Forelimb muscle (tissue), 1 donor: ENCODE results near the gene SLFN14. TPM values are rescaled to one million over a fixed set of nuclear protein-coding genes. Genes with fewer than 3 reads are reported as not detected.
"Not testable (repeated sequence)": the region's sequence is repeated elsewhere in the genome, so short reads cannot be mapped to it uniquely, and the experiment has no call there.

ENCODE experiments used
- DNase-seq: peaks from one replicate; pipeline ENCODE4 v3.0.0-alpha.2; 2013; ENCODE audit warnings: low read depth
- polyA plus RNA-seq: library from polyadenylated mRNA; unstranded; fragments of 120-200 nt; gene quantifications from one replicate; pipeline ENCODE4 v1.2.1, GENCODE V29; 2013; ENCODE audit not compliant: insufficient read length

SLFN14 gene
- polyA plus RNA-seq, 1 donor, result 0.24 TPM

DNA sequence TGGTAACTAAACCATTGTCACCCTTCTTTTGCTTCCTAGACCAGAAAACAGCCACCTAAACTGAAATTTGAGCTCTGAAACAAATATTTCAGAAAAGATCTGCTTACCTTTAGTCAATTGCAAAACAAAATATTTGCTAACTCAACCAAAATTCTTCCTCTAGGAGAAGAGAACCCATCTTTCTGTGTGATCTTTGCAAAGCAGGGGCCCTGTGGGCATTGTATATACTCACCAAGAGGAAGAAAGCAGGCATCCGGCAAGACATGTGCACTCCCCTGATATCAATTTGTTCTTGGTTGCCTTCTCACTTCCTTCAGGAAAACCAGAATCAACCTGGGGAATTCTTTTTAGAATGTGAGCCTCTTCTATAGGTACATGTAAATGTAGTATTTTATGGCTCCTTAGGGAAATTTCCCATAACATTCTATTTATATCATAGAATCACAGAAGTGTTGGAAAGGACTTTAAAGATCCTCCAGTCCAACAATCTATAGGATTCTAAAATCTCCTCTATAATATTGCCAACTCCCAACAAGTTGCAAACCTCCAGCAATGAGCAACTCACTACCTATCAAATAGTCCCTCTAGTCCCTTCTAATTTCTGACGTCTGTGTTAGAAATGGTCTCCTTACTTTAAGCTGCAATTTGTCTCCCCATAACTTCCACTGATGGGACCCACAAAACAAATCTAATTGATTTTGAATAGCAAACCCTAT is 966 bp downstream of the SLFN14 start:
- no peak for DNase-seq

GRCh38 chr17:35557353-35557752 is 3.3 kb downstream of the SLFN14 start:
- DNase-seq, result no peak

GRCh38 chr17:35555691-35556090 is 4.9 kb downstream of the SLFN14 start:
- no peak for DNase-seq

- no peak for DNase-seq
Observed at GRCh38 chr17:35554668-35555067, 6.0 kb downstream of the SLFN14 start.

DNA sequence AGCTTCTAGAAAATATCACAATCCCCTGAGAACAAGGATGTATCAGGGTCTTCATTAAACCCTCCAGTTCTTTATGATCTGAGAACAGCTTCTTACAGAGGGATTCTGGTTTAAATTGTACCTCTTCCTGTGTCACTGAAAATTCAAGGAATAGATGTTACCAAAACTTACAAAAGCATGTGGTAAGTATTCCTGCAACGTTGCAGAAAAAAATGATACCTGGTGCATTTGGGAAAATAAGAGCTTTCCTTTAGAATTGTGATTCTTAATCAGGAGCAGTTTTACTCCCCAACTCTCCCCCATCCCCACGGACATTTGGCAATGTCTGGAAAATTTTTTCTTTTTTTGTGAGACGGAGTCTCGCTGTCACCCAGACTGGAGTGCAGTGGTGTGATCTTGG is 7.3 kb downstream of the SLFN14 start:
- no peak for DNase-seq

GRCh38 chr17:35548978-35549377 is 11.6 kb downstream of the SLFN14 start:
- no peak for DNase-seq

- no peak for DNase-seq
Observed at GRCh38 chr17:35548208-35548810, 12.3 kb downstream of the SLFN14 start.

GRCh38 chr17:35546487-35546886 is 14.1 kb downstream of the SLFN14 start:
- no peak for DNase-seq

DNA sequence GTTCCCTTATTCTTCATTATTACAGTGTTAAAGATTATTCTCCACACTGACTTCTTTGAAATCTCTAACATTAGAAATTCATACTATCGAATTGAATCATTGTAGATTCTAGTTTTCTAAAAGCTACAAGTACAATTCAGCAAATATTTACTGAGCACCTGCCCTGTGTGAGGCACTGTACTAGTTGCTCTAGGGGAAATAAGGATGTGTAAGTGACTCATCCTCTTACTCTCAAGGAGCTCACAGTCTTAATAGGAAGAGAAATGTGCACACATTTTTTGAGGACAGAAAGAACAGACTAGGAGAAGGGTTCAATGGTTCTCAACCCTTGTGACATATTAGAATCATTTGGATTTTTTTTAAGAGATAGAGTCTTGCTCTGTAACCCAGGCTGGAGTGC is 15.5 kb downstream of the SLFN14 start:
- DNase-seq, result no peak

DNA sequence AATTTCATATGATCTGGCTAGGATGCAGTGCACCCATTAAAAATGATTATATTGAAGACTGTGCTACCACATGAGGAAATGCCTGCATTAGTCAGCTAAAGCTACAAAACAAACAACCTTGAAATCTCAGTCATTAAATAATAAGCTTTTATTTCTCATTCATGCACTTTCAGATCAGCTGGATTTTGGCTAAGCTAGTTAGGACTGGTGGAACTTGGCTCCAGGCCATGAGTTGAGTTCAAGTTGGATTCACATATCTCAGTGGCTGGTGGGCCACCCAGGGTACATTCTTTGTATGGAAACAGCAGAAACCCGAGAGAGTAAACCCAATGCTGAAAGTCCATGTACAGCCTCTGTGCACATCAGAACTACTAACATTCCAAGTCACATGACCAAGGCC is 16.8 kb downstream of the SLFN14 start:
- no peak for DNase-seq

DNA sequence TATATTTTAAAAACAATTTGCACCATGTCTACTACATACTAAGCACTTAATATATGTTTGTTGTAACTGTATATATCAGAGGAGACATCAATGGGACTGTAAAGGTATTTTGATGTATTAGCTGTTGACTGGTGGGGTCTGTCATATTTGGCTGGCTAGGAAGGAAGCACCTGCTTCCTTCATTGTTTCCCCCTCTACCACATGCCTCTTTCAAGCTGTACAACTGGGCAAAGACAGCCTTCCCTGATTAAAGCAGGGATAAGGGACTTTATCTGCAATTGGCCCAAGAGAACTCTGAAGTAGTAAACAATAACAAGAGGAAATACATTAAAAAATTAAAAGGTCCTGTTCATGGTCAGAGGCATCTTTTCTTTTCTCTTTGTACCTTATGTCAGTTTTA is 17.6 kb downstream of the SLFN14 start:
- no peak for DNase-seq

GRCh38 chr17:35541434-35541833 is 19.2 kb downstream of the SLFN14 start:
- DNase-seq, result no peak

DNA sequence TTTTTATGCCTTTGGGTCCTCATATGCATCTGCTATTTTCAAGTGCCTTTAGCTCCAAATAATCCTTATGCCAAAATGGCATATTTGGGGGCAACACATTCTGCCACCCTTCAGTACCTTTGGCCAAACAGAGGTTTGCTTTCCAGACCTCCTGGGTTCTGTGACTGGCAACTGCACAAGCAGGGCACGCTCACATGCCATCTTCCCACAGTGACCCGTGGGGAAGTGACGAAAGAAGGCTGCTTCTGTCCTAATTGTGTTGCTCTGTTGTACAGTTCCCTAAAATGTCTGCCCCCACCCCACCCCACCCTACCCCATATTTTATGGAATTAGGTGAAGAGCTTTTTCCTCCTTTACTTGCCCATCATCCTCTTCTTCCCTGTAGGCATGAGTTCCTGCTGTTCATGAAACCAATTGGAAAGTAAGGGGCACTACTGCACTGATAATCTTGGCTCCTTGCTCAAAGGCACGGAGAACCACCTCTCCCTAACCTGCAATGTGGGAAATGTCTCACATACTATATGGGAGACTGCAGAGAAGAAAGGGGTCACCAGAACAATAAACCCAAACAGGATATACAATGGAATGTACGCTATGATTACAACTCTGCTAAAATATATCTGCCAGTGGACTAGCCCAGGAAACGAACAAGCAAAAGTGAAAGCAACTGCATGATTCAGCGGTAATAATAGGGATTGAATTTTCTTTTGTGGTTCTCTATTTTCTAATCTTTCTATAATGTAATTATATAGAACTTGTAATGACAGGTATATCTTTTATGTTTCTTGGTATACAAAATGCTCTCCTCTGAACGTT is 19.8 kb downstream of the SLFN14 start:
- no peak for DNase-seq

GRCh38 chr17:35539659-35540026 is 21.0 kb downstream of the SLFN14 start:
- DNase-seq, result no peak

DNA sequence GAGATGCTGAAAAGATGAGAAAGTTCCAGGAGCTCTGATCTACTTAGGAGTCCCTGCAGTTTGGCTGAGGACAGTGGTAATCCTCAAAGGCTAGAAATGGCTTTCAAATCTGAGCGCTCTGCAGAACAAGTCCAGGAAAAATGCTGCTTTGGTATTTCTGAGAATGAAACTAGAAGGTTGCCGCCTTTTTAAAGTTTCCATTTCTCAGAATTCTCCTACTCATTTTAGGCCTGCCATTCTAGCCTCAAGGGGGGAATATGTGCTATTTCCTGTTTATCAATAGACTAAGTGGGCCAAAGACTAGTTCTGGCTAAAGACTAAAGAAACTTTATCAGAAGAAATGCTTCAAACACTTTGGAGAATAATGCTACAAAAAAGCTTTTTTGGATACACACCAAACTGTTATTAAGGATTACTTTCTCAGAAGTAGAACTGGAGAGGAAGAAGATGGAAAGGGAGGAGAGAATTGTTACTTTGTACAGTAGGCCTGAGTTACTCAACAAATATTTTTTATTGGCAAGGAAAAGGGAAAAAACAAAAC is 22.9 kb downstream of the SLFN14 start, which contains the start of gene SLFN12L:
TSS of gene SLFN12L (minus strand) at position 78 of the 541 bp plus-strand sequence. CDS start 15,314 bp downstream, outside the sequence.
- DNase-seq, result no peak

DNA sequence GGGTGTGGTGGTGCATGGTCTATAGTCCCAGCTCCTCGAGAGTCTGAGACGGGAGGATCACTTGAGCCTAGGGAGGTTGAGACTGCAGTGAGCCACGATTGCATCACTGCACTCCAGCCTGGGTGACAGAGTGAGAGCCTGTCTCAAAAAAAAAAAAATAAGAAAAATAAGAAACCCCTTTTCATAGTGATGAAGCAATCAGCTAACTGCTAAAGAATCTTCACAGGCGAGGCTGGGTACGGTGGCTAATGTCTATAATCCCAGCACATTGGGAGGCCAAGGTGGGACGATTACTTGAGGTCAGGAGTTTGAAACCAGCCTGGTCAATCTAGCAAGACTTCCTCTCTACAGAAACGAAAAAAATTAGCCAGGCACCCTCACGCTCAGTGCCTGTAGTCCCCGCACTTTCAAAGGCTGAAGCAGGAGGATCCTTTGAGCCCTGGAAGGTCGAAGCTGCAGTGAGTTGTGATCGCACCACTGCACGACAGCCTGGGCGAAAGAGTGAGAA is 23.9 kb downstream of the SLFN14 start:
- no peak for DNase-seq

- DNase-seq, result not testable (repeated sequence)
Observed at GRCh38 chr17:35535406-35535805, 25.2 kb downstream of the SLFN14 start.

GRCh38 chr17:35534576-35535093 is 26.0 kb downstream of the SLFN14 start:
- DNase-seq, result no peak

DNA sequence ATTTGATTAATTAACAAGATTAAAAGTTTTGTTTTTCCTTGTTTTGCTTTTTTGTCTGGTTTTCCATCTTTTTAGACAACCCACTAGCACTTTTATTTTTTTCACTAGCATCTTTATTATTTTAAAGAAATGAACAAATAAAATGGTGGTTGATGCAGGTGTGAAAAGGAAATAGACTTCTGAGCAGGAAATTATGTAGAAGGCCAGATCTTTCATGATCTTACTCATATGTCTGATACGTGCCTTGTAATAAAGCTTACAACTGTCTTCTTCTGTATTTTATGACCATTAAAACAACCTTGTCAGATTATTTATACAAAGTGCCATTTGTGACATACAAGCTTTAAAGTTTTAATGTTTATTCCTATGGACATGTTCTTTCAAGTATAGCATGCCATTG is 29.5 kb downstream of the SLFN14 start:
- no peak for DNase-seq

DNA sequence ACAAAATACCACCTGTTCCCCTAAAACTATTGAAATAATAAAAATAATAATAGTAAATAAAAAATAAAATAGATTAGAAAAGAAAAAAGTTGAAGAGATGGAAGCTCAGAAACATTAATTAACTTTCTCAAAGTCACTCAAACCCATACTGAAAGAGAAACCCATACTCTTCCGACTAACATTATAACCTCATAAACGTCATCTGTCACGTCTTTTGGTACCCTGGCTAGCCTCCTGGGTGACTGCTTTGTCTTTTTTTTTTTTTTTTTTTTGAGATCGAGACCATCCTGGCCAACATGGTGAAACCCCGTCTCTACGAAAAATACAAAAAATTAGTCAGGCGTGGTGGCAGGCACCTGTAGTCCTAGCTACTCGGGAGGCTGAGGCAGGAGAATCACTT is 30.8 kb downstream of the SLFN14 start:
- DNase-seq, result no peak

GRCh38 chr17:35529326-35529725 is 31.3 kb downstream of the SLFN14 start:
- DNase-seq, result not testable (repeated sequence)

DNA sequence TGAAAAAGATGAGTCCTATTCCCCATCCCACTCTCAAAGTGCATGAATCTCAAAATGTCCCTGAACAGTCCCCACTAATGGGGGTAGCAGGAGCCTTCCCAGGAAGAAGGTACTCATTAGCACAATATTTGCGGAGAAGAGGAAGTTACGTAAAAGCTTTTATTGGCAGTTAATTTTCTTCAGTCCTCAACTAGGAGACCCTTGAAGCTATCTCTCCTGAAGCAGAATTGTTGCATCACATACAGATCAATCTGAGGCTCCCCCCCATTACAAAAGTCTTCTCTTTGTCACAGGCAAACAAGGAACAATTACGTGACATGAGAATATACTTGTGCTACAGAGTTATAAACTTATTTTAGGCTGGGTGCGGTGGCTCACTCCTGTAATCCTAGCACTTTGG is 37.3 kb downstream of the SLFN14 start:
- no peak for DNase-seq
